COLO668 (cell line): ENCODE results near the gene HBA2.
"Not testable (repeated sequence)": the region's sequence is repeated elsewhere in the genome, so short reads cannot be mapped to it uniquely, and the experiment has no call there.

ENCODE experiments used
- DNase-seq: peaks from one replicate; lab custom pipeline; 2025; ENCODE audit not compliant: unreplicated experiment; lab: John Stamatoyannopoulos, UW

HBA2 gene

DNA sequence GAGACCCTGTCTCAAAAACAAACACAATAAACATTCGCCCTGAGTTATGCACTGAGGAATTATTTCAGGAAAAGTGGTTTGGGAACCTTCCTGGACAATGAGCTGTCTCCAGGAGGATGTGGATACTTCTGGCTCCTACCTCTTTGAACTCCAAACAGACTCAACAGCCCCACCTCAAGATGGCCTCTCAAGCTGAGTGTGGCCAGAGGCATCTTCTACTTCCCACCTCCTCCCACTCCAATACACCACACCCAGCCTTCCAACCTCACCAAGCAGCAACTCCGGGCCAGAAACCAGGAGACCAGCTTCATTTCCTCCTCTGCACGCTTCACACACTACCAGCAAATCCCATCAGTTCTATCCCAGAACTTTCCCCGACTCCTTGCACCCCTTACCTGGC lies 19.2 kb downstream of the HBA2 start:
- no peak for DNase-seq

DNA sequence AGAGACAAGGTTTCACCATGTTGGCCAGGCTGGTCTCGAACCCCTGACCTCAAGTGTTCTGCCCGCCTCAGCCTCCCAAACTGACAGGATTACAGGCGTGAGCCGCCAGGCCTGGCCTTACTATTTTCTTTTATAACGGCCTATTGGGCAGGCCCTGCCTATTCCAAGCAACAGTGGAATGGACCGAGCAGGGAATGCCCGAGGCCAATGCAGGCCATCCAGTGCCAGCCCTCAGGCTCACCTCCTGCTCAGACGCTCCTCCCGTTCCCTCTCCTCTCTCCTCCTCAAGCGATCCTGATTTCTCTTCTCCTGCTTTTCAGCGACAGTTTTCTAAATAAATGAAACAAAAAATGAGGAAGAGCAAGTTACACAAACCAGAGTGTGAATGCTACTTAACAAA lies 20.0 kb downstream of the HBA2 start:
- no peak for DNase-seq

GRCh38 chr16:193441-193840 lies 20.8 kb downstream of the HBA2 start:
- DNase-seq = no peak

DNA sequence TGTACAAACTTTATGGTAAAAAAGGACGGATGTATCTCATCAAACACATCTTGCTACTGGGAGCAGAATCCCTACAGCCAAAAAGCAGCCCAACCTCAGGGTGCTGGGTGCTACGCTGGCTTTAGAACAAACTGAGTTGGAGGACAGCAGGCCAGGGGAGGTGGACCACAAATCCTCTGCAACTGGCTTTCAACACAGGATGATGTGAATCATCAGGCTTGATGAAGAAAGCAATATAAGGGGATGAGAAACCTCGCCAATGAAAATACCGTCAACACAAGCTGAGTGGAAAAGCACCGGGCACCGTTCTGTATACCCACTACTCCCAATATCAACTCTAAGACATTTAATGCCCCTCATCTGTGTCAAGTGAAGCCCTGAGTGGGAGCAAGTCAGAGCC lies 21.8 kb downstream of the HBA2 start:
- no peak for DNase-seq

DNA sequence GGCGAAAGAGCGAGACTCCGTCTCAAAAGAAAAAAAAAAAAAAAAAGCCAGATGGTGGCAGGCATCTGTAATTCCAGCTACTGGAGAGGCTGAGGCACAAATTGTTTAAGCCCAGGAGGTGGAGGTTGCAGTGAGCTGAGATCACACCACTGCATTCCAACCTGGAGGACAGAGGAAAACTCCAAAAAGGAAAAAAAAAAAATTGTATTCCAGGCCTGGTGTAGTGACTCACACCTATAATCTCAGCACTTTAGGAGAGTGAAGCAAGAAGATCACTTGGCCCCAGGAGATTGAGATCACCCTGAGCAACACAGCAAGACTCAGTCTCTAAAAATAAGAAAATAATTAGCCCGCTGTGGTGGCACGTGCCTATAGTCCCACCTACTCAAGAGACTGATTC lies 27.7 kb downstream of the HBA2 start:
- DNase-seq = no peak

- no peak for DNase-seq
These were observed 30.6 kb downstream of the HBA2 start for GRCh38 chr16:203246-203645.

GRCh38 chr16:204046-204445 lies 31.4 kb downstream of the HBA2 start:
- not testable (repeated sequence) for DNase-seq

- not testable (repeated sequence) for DNase-seq
These were observed 36.7 kb downstream of the HBA2 start for GRCh38 chr16:209359-209758.

DNA sequence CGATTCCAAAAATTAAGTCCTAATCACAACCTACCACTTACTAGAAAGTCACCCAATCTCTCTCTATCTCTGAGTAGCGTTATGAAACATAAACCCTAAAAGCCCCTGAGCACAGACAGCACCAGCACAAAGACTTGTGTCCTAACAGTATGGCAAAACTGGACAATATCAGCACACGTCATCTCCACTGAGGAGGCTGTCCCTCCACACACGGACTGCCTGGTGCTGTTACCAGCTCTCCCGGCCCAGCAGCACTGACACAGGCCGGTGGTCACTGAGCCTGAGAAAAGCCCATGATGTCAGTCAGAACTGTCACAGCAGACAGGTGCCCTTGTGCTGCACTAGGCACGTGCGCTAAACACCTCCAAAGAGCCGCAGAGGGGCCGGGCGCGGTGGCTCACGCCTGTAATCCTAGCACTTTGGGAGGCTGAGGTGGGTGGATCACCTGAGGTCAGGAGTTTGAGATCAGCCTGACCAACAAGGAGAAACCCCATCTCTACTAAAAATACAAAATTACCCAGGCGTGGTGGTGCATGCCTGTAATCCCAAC lies 39.0 kb downstream of the HBA2 start:
- DNase-seq = not testable (repeated sequence)

DNA sequence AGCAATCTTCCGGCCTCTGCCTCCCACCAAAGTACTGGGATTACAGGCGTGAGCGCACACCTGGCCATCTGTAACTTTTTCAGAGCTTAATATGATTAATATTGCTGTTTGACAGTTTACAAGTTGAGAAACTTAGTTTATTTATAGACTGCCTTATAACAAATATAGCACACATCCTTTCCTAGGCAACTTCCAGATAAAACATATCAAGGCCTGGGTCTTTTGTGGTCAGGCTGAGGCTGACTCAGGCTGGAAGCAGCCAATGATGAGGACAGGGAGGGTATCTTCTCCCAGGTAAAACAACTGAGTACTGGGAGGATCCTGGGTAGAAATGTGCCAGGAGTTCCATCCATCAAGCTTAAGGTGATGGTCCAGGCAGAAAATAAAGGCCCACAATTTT lies 40.3 kb downstream of the HBA2 start:
- no peak for DNase-seq

DNA sequence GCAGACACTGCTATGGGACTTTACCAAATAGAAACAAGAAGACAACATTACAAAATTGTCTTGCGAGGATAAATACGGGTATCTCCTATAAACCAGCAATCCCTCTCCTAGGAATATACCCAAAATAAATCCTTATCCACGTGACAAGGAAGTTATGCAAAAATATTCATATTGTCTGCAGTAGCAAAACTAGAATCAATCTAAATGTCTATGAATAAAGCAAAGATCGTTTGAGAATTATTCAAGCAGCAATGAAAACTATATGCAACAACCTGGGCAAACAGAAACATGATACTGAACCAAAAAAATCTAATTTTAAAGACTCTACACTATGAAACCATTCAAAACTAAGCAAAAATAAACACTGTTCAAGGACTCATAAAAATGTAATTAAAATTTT lies 47.3 kb downstream of the HBA2 start:
- no peak for DNase-seq
